WTC11 (cell line): ENCODE results near the gene DAB1.

Experiments
- CTCF ChIP-seq: fragments of 200-600 bp; IDR thresholded peaks from 2 replicates; pipeline ENCODE4 v1.8.0; 2022; ENCODE audit warnings: antibody characterized with exemption
- E2F1 ChIP-seq: sonication (generic); formaldehyde crosslinking; IDR thresholded peaks from 2 replicates; pipeline ENCODE4 v1.8.0; 2022; ENCODE audit warnings: mild to moderate bottlenecking, missing genetic modification reagents
- ELF4 ChIP-seq: sonication (generic); formaldehyde crosslinking; IDR thresholded peaks from 2 replicates; pipeline ENCODE4 v1.8.1; 2022; ENCODE audit warnings: low read depth, mild to moderate bottlenecking, moderate library complexity, missing genetic modification reagents
- ETV6 ChIP-seq: sonication (generic); formaldehyde crosslinking; IDR thresholded peaks from 2 replicates; pipeline ENCODE4 v1.8.1; 2022; ENCODE audit warnings: mild to moderate bottlenecking, missing genetic modification reagents
- IRF1 ChIP-seq: sonication (generic); formaldehyde crosslinking; IDR thresholded peaks from 2 replicates; pipeline ENCODE4 v1.8.0; 2023; ENCODE audit warnings: missing genetic modification reagents
- MAX ChIP-seq: sonication (generic); formaldehyde crosslinking; IDR thresholded peaks from 2 replicates; pipeline ENCODE4 v1.8.0; 2022; ENCODE audit warnings: mild to moderate bottlenecking, missing genetic modification reagents
- PREB ChIP-seq: sonication (generic); formaldehyde crosslinking; IDR thresholded peaks from 2 replicates; pipeline ENCODE4 v1.8.1; 2022; ENCODE audit warnings: mild to moderate bottlenecking, missing genetic modification reagents, moderate library complexity, borderline replicate concordance
- TEAD4 ChIP-seq: sonication (generic); formaldehyde crosslinking; IDR thresholded peaks from 2 replicates; pipeline ENCODE4 v1.8.0; 2022; ENCODE audit warnings: mild to moderate bottlenecking, missing genetic modification reagents
- ZBTB43 ChIP-seq: sonication (generic); formaldehyde crosslinking; IDR thresholded peaks from 2 replicates; pipeline ENCODE4 v1.8.1; 2023; ENCODE audit warnings: mild to moderate bottlenecking, missing genetic modification reagents
- ZSCAN18 ChIP-seq: fragments of 250-450 bp; sonication (Bioruptor Pico); IDR thresholded peaks from 2 replicates; pipeline ENCODE4 v2.1.2; 2022; ENCODE audit warnings: mild to moderate bottlenecking, moderate library complexity

- no peak for TF ChIP-seq MAX (CRISPR knock-in tag)
- no peak for TF ChIP-seq CTCF
- TF ChIP-seq E2F1 (CRISPR knock-in tag), result no peak
- no peak for TF ChIP-seq ZSCAN18 (CRISPR knock-in tag)
- no peak for TF ChIP-seq ZBTB43 (CRISPR knock-in tag)
- no peak for TF ChIP-seq PREB (CRISPR knock-in tag)
- no peak for TF ChIP-seq ELF4 (CRISPR knock-in tag)
- TF ChIP-seq ETV6 (CRISPR knock-in tag), result no peak
- no peak for TF ChIP-seq TEAD4 (CRISPR knock-in tag)
- no peak for TF ChIP-seq IRF1
Measured at GRCh38 chr1:56952501-56952900, 471.4 kb downstream of the DAB1 start.
